ENCODE data around the gene KRTAP10-2.
"Not testable (repeated sequence)": the region's sequence is repeated elsewhere in the genome, so short reads cannot be mapped to it uniquely, and the experiment has no call there.

GRCh38 chr21:44591801-44592130 lies 40.5 kb upstream of the KRTAP10-2 start:
- TF ChIP-seq CTCF, POLR2A (IDR thresholded peaks at IDR 0.05): not testable (repeated sequence)
